Measurements from ENCODE around the gene CIROP.

The CIROP gene, protein sequence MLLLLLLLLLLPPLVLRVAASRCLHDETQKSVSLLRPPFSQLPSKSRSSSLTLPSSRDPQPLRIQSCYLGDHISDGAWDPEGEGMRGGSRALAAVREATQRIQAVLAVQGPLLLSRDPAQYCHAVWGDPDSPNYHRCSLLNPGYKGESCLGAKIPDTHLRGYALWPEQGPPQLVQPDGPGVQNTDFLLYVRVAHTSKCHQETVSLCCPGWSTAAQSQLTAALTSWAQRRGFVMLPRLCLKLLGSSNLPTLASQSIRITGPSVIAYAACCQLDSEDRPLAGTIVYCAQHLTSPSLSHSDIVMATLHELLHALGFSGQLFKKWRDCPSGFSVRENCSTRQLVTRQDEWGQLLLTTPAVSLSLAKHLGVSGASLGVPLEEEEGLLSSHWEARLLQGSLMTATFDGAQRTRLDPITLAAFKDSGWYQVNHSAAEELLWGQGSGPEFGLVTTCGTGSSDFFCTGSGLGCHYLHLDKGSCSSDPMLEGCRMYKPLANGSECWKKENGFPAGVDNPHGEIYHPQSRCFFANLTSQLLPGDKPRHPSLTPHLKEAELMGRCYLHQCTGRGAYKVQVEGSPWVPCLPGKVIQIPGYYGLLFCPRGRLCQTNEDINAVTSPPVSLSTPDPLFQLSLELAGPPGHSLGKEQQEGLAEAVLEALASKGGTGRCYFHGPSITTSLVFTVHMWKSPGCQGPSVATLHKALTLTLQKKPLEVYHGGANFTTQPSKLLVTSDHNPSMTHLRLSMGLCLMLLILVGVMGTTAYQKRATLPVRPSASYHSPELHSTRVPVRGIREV

DNA sequence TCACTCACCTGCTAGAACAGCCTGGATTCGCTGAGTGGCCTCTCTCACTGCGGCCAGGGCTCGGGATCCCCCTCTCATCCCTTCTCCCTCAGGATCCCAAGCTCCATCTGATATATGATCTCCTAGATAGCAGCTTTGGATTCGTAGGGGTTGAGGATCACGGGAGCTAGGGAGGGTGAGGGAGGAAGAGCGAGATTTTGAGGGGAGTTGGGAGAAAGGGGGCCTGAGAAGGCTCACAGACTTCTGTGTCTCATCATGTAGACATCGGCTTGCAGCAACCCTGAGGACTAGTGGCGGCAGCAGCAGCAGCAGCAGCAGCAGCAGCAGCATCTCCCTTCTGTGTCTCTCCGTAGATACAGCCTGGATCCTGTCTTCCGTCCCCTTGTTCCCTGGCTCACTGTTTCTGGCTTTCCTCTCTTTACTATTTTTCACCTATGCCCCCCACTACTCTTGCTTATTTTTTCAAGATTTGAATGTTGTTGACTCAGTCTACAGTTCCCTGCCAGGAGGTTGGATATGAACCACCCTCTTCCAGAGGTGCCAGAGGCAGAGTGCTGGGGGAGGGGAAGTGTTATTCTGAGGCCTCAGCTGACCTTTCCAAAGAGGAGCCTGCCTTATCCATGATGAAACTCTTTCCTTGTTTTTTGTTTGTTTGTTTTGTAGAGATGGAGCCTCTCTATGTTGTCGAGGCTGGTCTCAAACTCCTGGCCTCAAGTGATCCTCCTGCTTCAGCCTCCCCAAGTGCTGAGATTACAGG, at the start of gene CIROP:
Gene CIROP, minus strand, starts transcription at position 399 of the 757 bp plus-strand sequence. Its CDS starts 69 bp downstream, at position 330.
- no peak for DNase-seq (ENCODE audit: low read depth)

DNA sequence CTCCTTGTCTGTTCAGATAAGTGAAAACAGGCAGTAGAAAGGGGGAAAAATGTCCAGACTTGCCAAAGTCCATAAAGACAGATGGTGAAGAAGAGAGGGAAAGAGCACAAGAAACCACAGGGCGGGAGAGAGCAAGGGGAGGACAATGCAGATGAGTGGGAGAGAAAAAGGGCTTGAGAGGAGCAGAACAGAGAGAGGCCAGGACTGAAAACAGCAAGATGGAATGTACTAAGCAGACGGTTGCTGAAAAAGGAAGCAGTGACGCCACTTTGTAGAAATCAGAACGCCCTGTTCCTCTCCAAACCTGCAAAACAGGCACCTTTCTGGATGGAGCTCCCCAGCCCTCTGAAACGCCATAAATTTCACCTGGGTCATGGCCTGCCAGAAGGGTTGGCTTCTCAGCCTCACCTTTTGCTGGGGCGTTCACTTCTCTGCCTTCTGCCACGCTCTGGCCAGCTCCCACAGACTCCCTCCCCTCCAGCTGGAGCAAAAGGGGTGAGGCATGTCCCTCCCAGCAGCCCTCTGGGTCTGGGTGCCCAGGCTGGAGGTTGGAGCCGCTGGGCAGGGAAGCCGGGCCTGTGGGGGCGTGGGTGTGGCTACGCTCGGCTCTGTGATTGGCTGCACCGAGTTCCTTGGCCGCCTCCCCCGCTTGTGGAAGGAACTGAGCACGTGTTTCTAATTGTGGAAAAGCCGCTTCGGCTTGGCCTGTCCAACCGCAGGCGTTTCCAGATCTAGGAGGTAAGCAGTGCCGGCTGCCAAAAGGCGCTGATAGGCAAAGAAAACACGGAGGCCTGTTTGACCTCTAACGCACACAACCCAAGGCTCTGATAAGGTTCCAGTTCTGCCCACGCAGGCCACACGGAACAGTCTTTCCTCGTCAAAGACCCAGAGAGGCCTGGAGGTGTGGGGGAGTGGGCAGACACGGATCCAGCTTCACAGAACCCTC, 49.3 kb upstream of the CIROP start:
- no peak for DNase-seq (ENCODE audit: low read depth)

DNA sequence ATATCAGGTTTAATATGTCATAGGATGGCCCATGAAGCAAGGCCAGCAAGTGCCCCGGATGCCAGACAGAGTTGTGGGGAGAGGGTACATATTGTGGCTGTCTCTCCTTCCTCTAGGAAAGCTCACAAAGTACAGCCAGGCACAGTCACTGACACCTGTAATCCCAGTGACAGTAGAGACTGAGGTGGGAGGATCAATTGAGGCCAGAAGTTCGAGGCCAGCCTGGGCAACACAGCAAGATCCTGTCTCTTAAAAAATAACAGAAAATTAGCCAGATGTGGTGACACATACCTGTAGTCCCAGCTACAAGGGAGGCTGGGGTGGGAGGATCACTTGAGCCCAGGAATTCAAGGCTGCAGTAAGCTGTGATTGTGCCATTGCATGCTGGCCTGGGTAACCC, 46.6 kb upstream of the CIROP start:
- DNase-seq (ENCODE audit: low read depth), result no peak

DNA sequence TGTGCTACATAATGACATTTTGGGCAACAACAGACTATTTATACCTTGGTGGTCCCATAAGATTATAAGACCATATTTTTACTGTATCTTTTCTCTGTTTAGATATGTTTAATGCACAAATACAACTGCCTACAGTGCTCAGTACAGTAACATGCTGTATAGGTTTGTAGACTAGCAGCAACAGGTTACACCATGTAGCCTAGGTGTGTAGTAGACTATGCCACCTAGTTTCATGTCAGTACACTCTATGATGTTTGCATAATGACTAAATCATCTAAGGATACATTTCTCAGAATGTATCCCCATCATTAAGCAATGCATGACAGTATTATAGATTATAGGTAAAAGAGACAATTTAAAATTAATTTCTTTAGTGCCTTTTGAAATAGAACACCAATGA, 45.0 kb upstream of the CIROP start:
- no peak for DNase-seq (ENCODE audit: low read depth)

DNA sequence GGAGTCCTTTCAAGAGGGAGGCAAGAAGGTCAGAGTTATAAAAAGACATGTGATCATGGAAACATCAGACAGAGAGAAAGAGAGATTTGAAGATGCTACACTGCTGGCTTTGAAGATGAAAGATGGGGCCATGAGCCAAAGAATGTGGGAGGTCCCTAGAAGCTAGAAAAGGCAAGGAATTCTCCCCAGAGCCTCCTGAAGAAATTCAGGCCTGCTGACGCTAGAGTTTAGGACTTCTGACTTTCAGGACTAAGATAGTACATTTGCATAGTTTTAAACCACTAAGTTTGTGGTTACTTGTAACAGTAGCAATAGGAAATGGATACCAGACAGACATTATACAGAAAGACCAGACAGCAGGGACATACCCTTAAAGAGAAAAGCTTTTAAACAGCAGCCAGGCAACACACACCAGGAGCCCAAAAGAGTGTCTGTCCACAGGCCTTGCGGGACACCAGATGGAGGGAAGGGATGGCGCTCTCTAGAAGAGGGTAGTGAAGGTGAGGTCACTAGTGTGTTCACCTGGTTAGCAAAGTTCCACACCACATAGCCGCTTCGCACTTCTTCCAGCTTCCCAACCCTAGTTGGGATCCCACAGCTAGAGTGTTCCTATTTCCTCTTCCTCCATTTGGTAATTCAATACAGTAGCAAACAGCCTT, 43.9 kb upstream of the CIROP start:
- DNase-seq (ENCODE audit: low read depth), result no peak

DNA sequence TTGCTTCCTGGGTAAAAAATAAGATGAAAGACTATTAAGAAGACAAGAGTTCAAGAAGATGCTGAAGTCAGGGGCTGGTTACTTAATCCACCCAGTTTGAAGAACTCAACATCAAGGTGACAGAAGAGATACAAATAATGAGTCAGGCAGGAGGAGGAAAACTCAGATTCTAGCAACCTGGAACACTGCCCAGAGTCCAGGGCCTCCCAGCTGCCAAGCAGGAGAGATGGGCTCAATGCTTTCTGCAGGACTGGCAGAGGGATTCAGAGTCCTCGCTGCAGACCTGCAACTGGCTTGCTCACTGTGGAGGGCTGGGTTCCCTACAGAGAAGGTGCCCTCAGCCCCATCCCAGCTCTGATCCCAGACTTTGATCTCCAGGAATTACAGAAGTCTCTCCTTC, 42.9 kb upstream of the CIROP start:
- no peak for DNase-seq (ENCODE audit: low read depth)

DNA sequence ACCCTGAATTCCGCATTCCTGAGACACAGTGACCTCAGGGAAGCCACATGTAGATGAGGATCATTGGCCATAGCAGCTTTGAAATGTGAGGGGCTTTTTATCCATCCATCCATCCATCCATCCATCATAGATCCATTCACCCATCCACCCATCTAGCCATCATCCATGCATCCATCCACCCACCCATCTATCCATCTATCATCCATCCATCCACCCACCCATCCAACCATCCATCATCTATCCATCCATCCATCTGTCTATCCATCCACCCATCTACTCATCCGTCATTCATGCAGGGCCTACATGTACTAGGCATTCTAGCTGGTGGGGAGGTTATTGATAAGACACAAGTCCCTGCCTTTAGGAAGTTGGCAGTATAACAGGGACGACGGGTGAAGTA, 42.2 kb upstream of the CIROP start:
- DNase-seq (ENCODE audit: low read depth), result no peak

DNA sequence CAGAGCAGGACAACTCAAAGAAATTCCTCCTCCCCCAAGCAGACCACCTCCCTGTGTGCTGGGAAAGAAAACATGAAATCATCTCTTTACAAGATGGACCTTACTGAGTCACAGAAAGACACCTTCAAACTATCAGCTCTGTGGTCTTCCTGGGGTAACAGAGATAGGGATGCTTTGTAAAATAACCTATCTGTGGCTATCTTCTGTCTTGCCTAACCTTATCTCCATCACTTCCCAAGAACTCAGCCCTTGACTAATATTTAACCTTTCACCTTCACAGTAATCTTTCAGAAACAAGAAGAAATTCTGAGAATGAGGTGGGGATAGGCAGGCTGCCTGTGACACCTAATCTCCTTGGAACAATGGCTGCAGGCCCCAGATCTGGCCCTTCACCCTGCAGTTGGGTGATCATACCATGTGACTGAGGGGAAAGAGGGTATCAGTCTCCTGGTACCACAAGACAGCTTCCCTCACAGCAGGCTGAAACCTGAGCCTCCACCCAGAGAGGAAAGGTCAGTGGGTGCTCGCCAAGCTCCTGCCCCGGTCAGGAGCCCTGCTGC, 41.6 kb upstream of the CIROP start:
- DNase-seq (ENCODE audit: low read depth), result no peak

DNA sequence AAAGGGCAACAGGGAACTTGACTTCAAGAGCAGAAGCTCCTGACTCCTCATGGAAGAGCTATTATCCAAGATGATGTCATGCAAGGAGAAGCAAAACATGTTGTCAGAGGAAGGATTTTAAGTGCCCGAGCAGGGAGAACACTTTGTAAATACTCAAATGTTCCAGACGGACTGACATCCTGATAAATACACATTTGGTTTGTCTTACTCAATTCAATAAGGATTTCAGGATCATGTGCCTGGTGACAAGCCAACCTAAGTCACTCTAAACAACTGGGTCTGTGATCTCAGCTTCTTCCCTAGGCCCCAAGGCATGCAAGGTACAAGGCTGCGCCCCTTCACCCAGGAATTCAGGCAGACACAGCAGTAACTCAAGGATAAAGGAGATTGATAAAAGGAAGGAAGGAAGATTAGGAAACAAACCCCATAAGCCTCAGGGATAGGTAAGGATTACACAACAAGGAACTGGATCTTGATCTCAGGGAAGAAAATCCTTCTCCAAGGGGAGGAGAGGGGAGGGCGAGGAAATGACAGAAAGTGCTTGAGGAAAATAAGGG, 41.1 kb upstream of the CIROP start:
- no peak for DNase-seq (ENCODE audit: low read depth)

DNA sequence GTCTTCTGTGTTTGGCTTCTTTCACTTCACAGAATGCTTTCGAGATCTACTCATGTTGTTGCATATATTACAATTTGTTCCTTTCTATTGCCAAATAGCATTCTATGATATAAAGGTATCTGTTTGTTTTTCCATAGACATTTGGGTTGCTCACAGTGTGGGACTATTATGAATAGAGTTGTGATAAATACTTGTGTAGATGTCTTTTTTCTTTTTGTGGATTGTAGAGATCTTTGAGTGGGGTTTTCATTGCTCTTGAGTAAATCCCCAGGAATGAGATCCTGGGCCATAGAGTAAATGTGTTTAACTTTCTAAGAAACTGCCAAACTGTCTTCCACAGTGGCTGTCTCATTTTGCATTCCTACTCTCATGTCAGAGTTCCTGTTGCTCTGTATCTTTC, 39.1 kb upstream of the CIROP start:
- DNase-seq (ENCODE audit: low read depth), result no peak

DNA sequence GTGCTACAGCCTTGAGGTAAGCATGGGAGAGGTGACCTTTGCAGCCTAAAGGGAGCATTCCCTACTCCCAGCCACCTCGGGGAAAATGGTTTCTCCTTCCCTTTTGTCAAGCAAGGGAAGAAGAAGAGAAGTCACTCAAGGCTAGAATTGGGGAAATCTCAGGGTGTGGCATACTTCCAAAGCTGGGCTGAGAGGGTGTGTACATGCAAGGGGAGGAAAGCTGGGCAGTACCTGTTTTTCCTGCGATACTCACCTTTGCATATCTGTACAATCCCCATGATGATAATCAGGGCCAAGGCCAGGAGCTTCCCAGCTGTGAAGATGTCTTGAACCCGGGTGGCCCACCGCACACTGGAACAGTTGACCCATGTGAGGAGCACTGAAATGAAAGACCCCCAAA, 38.0 kb upstream of the CIROP start:
- no peak for DNase-seq (ENCODE audit: low read depth)

DNA sequence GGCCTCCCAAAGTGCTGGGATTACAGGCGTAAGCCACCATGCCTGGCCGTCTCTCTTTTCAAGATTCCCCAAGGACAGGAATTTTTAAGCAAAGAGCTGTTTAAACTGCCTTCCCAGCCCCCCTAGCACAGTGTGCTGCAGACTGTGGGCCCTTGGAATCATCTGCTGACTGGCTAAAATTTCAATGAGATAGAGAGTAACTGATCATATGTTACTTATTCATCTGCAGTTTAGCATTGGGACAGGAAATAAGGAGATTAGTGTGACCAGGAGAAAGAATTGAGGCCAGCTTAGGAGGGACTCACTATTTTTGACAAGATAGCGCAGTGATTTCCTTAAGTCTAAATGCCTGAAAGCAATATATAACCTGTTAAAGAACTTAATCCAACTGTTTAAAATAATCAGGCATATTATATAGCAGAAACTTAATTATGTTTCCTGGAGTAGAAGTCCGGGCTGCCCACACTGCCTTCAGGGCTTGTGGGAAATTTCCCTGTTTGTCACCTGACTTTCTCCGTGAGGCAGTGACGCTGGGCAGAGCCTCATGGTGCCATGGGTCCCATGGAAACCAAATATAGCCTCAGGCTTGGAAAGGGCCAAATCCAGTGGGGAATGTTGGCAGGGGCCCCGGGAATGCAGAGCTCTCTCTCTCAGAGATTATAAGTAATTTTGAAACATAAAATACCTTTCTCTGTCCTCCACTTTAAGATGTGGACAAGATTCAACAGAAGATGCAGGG, 37.1 kb upstream of the CIROP start:
- no peak for DNase-seq (ENCODE audit: low read depth)

DNA sequence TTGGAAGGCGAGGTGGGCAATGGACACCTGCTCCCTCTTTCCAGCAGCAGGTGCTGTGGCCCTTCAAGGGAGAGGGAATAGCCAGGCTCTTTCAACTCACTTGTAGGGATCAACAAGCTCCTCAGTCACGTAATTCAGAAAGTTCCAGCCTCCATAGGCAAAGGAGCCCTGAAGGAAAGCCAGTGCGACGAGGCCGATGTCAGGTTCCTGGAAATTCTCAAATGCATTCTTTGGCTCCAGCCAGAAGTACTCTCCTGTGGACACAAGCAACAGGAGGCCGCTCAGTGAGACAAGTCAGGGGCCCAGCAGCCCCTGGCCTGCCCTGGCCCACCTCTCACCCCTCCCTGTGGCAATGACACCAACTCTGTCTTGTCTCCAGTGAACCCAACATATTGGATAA, 35.6 kb upstream of the CIROP start:
- no peak for DNase-seq (ENCODE audit: low read depth)

DNA sequence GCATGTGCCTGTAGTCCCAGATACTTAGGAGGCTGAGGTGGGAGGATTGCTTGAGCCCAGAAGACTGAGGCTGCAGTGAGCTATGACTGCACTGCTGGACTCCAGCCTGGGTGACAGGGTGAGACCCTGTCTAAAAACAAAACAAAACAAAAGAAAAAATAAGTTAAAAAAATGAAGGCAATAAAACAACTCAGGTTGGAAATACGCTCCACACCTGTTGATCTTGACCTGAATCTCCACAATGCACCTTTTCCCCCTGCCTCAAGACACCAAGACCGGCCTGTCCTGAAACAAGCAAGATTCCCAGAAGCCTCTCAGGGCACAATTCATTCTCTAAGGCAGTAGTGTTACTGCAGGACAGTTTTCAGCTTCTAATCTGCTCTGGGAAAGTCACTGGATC, 35.1 kb upstream of the CIROP start:
- DNase-seq (ENCODE audit: low read depth), result no peak

DNA sequence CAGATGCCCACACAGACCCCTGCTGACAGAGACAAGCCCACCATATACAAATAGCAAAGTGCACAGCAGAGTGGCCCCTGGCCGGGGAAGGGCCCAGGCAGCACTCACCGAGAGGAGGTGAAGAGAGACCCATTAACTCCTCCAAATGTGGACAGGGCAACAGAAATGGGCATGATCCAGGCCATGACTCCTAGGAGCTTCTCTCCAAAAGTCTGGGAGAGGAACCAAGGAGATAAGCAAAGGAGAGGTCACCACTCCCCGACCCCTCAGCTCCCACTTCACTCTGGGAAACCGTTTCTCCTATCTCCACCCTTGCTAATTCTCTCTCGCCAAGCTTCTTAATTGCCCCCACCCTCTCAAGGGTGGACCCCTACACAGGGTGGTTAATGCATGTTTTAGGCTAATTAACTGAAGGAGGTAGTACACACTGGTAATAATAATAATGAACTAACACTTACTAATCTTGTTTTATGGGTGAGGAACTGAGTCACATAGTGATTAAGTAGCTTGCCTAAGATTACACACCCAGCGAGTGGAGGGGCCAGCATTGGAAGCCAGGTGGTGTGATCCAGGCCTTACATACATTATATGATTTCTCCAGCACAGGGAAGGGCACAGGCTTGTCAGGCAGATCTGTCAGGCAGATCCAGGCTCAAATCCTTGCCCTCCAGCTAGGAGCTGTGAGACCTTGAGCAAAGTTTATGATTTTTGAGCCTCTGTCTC, 33.2 kb upstream of the CIROP start:
- DNase-seq (ENCODE audit: low read depth), result no peak

DNA sequence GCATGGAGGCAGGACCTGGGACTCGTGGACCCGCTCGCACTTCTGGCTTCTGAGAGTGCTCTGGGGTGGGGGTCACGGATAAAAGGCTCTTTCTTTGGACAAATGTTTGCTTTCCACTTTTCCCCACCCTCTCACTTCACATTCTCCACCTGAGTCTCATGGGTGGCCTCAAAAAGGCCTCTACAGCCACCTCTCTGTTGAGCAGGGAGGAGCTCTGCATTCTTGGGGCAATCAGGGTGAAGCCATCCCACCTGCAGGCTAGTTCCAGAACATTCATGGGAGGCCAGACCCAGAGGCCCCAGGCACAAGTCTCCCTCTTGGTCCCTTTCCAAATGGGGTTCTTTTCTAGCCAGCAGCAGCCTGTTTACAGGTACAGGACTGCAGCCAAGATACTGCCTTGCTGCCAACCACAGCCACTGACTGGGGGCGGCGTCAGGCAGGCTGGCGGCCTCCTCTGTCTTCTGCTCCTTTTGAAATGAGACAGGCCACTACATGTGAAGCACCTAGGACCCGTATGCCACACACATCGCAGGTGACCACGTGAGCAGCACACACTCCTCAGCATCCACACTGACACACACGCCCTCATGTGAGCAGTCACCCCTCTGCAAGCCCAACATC, 32.5 kb upstream of the CIROP start:
- DNase-seq (ENCODE audit: low read depth), result no peak

DNA sequence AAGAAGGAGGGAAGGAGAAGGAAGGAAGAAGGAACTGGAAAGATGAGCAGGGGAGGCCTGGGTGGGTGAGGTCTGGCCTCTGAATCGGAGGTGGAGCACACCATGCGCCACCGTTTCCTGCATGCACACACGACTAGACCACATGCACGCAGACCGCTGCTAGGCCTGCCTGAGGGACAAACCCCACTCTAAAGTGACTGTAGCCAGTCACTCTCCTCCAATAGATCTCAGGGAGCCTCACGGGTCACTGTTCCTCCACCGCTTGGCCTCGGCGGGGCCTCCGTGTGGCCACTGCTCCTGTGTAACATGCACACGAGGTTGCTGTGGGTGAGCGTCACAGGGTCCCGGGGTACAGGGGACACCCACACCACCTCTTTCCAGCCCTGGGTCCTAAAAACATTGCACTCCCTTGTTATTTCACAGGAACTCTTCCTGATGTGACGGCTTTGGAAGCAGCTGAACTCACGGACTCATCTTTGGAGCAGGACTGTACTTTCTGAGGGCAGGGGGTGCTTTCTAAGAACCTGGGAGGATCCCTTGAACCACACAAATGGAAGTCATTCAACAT, 31.9 kb upstream of the CIROP start:
- no peak for DNase-seq (ENCODE audit: low read depth)

DNA sequence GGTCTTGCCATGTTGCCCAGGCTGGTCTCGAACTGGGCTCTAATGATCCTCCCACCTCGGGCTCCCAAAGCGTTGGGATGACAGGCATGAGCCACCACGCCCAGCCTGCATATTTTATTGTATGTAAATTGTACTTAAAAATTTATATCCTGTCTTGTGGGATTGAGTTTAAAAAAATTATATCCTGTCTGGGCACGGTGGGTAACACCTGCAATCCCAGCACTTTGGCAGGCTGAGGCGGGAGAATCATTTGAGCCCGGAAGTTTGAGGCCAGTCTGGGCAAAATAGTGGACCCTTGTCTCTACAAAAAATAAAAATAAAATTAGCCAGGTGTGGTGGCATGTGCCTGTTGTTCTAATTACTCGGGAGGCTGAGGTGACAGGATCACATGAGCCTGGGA, 28.2 kb upstream of the CIROP start:
- no peak for DNase-seq (ENCODE audit: low read depth)

Data from stimulated activated CD8-positive, alpha-beta memory T cell treated with anti-CD3 and anti-CD28 coated beads, Interleukin-15, amount 100 ng/mL, for 1 hour (primary cell).